A673 (cell line): ENCODE measurements around the gene NR2F2. TPM values are rescaled to one million over a fixed set of nuclear protein-coding genes. Genes with fewer than 3 reads are reported as not detected.

ENCODE experiments used
- BruUV-seq: library from RNA; stranded (reverse); fragments of 400-500 nt; replicated peaks from 2 replicates; lab custom pipeline; 2021; lab: Mats Ljungman, UMichigan
- CTCF ChIA-PET: fragments of 300-600 bp; sonication (Branson Sonifier 250); formaldehyde crosslinking; loops from one replicate; lab custom pipeline; 2022; ENCODE audit warnings: antibody characterized with exemption; lab: Charles Lee
- POLR2A ChIA-PET: fragments of 300-600 bp; sonication (Branson Sonifier 250); formaldehyde crosslinking; loops from one replicate; lab custom pipeline; 2022; ENCODE audit warnings: antibody characterized with exemption; ENCODE audit not compliant: low non-redundant PET; lab: Charles Lee
- DNase-seq: peaks from one replicate; pipeline ENCODE4 v3.0.0-alpha.2; 2015; ENCODE audit warnings: low spot score
- H3K27ac ChIP-seq: fragments of 200-600 bp; sonication (generic); 2 replicates; pipeline ENCODE4 v1.5.1; 2016; ENCODE audit warnings: mixed run types, low read depth, mild to moderate bottlenecking, mixed read lengths, antibody characterized with exemption, low read length; ENCODE audit not compliant: poor library complexity, severe bottlenecking
- H3K27me3 ChIP-seq: fragments of 200-600 bp; sonication (generic); replicated peaks from 2 replicates; pipeline ENCODE4 v1.6.1; 2017; ENCODE audit warnings: mixed run types, low read depth, mild to moderate bottlenecking, mixed read lengths, antibody characterized with exemption, low read length; ENCODE audit not compliant: insufficient read depth, poor library complexity
- H3K36me3 ChIP-seq: fragments of 200-600 bp; sonication (generic); 2 replicates; pipeline ENCODE4 v1.6.1; 2016; ENCODE audit warnings: mixed run types, mild to moderate bottlenecking, mixed read lengths, antibody characterized with exemption, low read length; ENCODE audit not compliant: insufficient read depth, poor library complexity, severe bottlenecking
- H3K4me1 ChIP-seq: fragments of 200-600 bp; sonication (generic); 2 replicates; pipeline ENCODE4 v1.6.1; 2017; ENCODE audit warnings: mixed run types, mild to moderate bottlenecking, mixed read lengths, antibody characterized with exemption, low read length; ENCODE audit not compliant: insufficient read depth, poor library complexity, severe bottlenecking
- H3K4me3 ChIP-seq: fragments of 200-600 bp; sonication (generic); 2 replicates; pipeline ENCODE4 v1.5.1; 2016; ENCODE audit warnings: low read depth, mixed run types, mild to moderate bottlenecking, mixed read lengths, low read length; ENCODE audit not compliant: poor library complexity, severe bottlenecking
- H3K9me3 ChIP-seq: fragments of 200-600 bp; sonication (generic); 2 replicates; pipeline ENCODE4 v1.6.1; 2016; ENCODE audit warnings: mixed run types, low read depth, mild to moderate bottlenecking, mixed read lengths, antibody characterized with exemption, low read length; ENCODE audit not compliant: poor library complexity, severe bottlenecking
- EZH2 ChIP-seq: fragments of 200-600 bp; sonication (generic); IDR thresholded peaks from 2 replicates; pipeline ENCODE4 v1.6.1; 2017; ENCODE audit warnings: borderline replicate concordance, low read depth, mild to moderate bottlenecking, mixed read lengths, antibody characterized with exemption, low read length; ENCODE audit not compliant: poor library complexity, severe bottlenecking
- intact Hi-C: fragments of 100-400 bp; cut with micrococcal nuclease; formaldehyde crosslinking; loops from one replicate; pipeline ENCODE4 v1.10.0; 2022; ENCODE audit not compliant: unreplicated experiment
- total RNA-seq: library from RNA; stranded (reverse); gene quantifications from 2 replicates; pipeline ENCODE4 v1.2.3, GENCODE V29; 2021
- TF ChIP-seq, protein P1 (sequence below): fragments of 300-800, 200-600 bp; sonication (generic); conservative IDR thresholded peaks from 2 replicates; pipeline ENCODE4 v1.5.1; 2017; ENCODE audit warnings: low read depth, mild to moderate bottlenecking, antibody characterized with exemption, low read length, moderate library complexity, mixed read lengths

The NR2F2 gene
- total RNA-seq, 1 experiment from 2014 or later, result 106 TPM

DNA sequence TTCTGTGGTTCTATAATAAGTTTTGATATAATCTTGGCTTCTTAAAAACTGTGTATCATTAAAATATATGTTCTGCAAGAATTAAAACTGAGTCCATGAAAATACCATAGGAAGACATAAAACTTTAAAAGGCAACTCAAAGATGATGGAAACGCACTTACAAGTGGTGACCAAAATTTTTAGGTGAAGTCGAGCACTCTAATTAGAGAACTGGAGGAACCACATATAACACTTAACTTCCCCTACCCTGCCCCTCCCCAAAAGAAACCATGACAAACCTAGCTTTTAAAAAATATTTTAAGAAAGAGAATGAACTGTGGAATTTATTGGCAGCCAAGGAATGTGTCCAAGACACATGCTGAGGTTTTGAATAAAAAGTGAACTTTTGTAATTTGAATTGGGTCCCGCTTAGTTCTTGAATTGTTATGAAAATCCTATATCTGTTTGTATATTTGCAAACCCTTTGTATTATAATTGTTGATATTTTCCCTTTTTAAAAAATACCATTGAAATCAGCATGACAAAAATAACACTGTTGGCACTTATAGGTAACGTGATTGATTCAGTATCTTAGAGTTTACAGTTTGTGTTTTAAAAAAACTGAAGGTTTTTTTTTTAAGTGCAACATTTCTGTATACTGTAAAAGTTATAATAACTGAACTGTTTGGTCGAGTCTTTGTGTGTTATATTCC is 7.7 kb downstream of the NR2F2 start:
- no peaks in the 10 kb centered on the region for H3K27me3 ChIP-seq
- ChIA-PET CTCF (interaction anchor here (0.5 to 3.0 kb wide), 2 partner anchors 11 to 247 kb away, joined by 7 to 16 read pairs; no protein-coding TSS in a partner anchor), POLR2A (interaction anchor here (0.7 kb wide), 1 partner anchor 73 kb away, joined by 7 read pairs; no protein-coding TSS in a partner anchor)
- H3K4me3 ChIP-seq, result peak overlapping the region; percentile 77
- intact Hi-C loops, result loop anchor here (10.0 kb wide), 1 partner anchor 1663 kb away; no protein-coding TSS in a partner anchor
- TSS peak; percentile 29 for BruUV-seq
- H3K27ac ChIP-seq, result peak overlapping the region; percentile 97
- TF ChIP-seq, protein P1, sequence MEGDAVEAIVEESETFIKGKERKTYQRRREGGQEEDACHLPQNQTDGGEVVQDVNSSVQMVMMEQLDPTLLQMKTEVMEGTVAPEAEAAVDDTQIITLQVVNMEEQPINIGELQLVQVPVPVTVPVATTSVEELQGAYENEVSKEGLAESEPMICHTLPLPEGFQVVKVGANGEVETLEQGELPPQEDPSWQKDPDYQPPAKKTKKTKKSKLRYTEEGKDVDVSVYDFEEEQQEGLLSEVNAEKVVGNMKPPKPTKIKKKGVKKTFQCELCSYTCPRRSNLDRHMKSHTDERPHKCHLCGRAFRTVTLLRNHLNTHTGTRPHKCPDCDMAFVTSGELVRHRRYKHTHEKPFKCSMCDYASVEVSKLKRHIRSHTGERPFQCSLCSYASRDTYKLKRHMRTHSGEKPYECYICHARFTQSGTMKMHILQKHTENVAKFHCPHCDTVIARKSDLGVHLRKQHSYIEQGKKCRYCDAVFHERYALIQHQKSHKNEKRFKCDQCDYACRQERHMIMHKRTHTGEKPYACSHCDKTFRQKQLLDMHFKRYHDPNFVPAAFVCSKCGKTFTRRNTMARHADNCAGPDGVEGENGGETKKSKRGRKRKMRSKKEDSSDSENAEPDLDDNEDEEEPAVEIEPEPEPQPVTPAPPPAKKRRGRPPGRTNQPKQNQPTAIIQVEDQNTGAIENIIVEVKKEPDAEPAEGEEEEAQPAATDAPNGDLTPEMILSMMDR, result no peak
- no peak for TF ChIP-seq EZH2
- no peaks in the 10 kb centered on the region for H3K9me3 ChIP-seq
- DNase-seq, result peak; percentile 23
- peaks cover 24% of the 10 kb centered on the region for H3K4me1 ChIP-seq
- peaks cover 82% of the 10 kb centered on the region for H3K36me3 ChIP-seq

DNA sequence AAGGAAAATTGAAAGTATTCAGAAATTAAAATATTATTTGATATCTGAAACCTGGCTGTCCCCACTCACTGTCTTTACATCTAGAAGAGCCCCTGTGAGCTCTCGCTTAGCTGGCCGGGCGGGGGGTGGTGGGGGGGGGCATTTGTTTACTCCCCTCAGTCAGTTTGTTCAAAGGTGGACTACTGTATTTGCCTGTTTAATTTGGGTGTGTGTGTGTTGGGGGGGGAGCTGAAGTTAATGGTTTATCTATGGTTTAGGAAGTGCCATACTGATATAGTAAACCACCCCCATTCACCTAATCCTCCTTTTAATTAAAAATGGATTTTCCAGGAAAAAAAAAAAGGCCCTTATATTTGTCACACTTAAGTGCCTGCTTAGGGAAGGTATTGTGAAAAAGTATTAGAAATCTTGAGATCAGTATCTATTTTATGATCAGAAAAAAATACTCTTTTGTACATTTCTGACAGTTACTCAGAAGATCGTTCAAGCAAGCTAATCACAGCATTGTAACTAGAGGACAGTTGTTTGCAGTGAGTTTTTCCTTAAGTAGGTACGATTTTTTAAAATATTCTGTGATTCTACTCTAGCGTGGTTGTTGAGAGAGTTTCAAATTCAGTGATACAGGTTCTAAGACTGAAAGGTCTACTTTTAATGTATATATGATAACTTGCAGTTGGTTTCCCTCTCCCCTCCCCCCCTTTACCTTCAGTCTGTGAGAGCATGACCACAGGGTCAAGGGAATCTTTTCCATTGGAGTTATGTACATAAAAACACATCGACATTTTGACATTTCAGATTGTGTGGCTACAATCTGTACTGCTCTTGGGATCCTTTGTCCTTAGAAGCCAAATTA is 8.5 kb downstream of the NR2F2 start:
- peaks cover 81% of the 10 kb centered on the region for H3K36me3 ChIP-seq
- intact Hi-C loops, result loop anchor here (10.0 kb wide), 1 partner anchor 1664 kb away; no protein-coding TSS in a partner anchor
- peak overlapping the region; percentile 77 for H3K4me3 ChIP-seq
- peak; percentile 37 for DNase-seq
- ChIA-PET CTCF (interaction anchor here (0.5 to 3.0 kb wide), 2 partner anchors 12 to 247 kb away, joined by 7 to 16 read pairs; no protein-coding TSS in a partner anchor), POLR2A (interaction anchor here (0.7 kb wide), 1 partner anchor 72 kb away, joined by 7 read pairs; no protein-coding TSS in a partner anchor)
- peak overlapping the region; percentile 97 for H3K27ac ChIP-seq
- peaks cover 32% of the 10 kb centered on the region for H3K4me1 ChIP-seq
- no peak for TF ChIP-seq EZH2
- BruUV-seq, result no TSS peak
- no peaks in the 10 kb centered on the region for H3K27me3 ChIP-seq
- no peaks in the 10 kb centered on the region for H3K9me3 ChIP-seq

DNA sequence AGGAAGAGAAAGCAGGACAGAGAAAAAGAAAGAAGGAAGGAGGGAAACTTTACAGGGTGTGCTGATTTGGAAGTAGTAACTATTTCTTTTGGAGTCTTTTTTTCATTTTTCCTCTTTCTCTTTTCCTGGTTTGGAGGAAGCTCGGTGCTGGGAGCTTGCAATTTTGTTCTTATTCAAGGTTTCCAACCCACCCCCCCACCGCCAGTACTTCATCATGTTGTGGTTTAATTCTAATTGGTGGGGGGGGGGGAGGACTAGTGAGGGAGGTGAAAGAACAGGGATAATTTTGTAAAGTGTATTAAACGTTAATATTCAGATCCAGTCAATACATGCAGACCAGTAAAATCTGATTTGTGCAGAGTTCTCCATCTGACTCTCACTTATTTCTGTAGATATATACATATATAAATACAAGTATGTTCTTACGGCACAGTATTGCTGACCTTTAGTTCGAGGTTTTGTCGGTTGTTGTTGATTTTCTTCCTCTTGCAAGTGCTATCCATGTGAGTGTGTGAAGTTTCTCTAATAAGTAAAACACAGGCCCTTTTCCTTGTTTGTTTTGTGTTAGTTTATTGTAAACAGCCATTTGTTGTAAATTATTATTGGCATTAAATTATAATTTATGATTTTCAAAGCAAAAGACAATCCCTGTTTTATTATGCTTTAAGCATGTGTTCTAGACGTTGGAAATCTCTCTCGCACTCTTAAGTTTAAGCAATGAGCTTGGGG is 9.3 kb downstream of the NR2F2 start:
- H3K27me3 ChIP-seq, result no peaks in the 10 kb centered on the region
- TF ChIP-seq EZH2, result no peak
- H3K4me3 ChIP-seq, result peak overlapping the region; percentile 77
- ChIA-PET POLR2A (interaction anchor here (0.7 kb wide), 2 partner anchors 861 to 907 kb away, joined by 4 to 5 read pairs; no protein-coding TSS in a partner anchor), CTCF (interaction anchor here (0.9 to 3.0 kb wide), 2 partner anchors 13 to 246 kb away, joined by 3 to 16 read pairs; no protein-coding TSS in a partner anchor)
- peak overlapping the region; percentile 97 for H3K27ac ChIP-seq
- H3K36me3 ChIP-seq, result peaks cover 73% of the 10 kb centered on the region
- H3K9me3 ChIP-seq, result no peaks in the 10 kb centered on the region
- BruUV-seq, result no TSS peak
- intact Hi-C loops, result loop anchor here (5.0 to 10.0 kb wide), 4 partner anchors 1045 to 1665 kb away; no protein-coding TSS in a partner anchor
- peak; percentile 9 for DNase-seq
- H3K4me1 ChIP-seq, result peaks cover 37% of the 10 kb centered on the region
